Esophagus squamous epithelium (tissue), 4 donors: ENCODE measurements around the gene CEP112.

Experiments used
- CTCF ChIP-seq, 6 experiments: fragments of 450-650 bp in 4 of 6; fragments of 200-600 bp in 2 of 6; sonication (generic) in 2 of 6; IDR thresholded peaks; one replicate each; pipeline ENCODE4 v1.5.1; 2016 to 2019; ENCODE audit warnings: antibody characterized with exemption in 6 of 6, mild to moderate bottlenecking in 4 of 6, moderate library complexity in 4 of 6
- POLR2A ChIP-seq, 4 donors: fragments of 450-650 bp; IDR thresholded peaks; one replicate each; pipeline ENCODE4 v1.6.1; 2017; ENCODE audit warnings: antibody characterized with exemption in 4 of 4, mild to moderate bottlenecking in 4 of 4, moderate library complexity in 3 of 4

- TF ChIP-seq POLR2A (IDR thresholded peaks at IDR 0.05) (no peak), CTCF (IDR thresholded peaks at IDR 0.05) (no peak)
Observed at GRCh38 chr17:65697661-65698060, 494.3 kb downstream of the CEP112 start.
